Pons (tissue), 1 donor: ENCODE data around the gene NTN3.
A peak's percentile ranks its signal among the peaks of the same experiment; 100 is the strongest.
"Not testable (repeated sequence)": the region's sequence is repeated elsewhere in the genome, so short reads cannot be mapped to it uniquely, and the experiment has no call there.

Source experiments
- DNase-seq: peaks from one replicate; pipeline ENCODE4 v3.0.0-alpha.2; 2016; ENCODE audit warnings: low spot score

Gene NTN3

GRCh38 chr16:2441143-2441804 lies 29.8 kb upstream of the NTN3 start:
- not testable (repeated sequence) for DNase-seq

- DNase-seq, result no peak
Observed at GRCh38 chr16:2443555-2443954, 27.5 kb upstream of the NTN3 start.

GRCh38 chr16:2447920-2448583 lies 23.0 kb upstream of the NTN3 start:
- DNase-seq, result no peak

- no peak for DNase-seq
Observed at GRCh38 chr16:2449118-2449517, 22.0 kb upstream of the NTN3 start.

GRCh38 chr16:2450535-2450934 lies 20.6 kb upstream of the NTN3 start:
- peak; percentile 58 for DNase-seq

- no peak for DNase-seq
Observed at GRCh38 chr16:2450975-2451381, 20.1 kb upstream of the NTN3 start.

- DNase-seq, result no peak
Observed at GRCh38 chr16:2451851-2452320, 19.2 kb upstream of the NTN3 start.

GRCh38 chr16:2452650-2453049 lies 18.4 kb upstream of the NTN3 start:
- no peak for DNase-seq

- no peak for DNase-seq
Observed at GRCh38 chr16:2455081-2455845, 15.8 kb upstream of the NTN3 start.

GRCh38 chr16:2456551-2457153 lies 14.4 kb upstream of the NTN3 start:
- no peak for DNase-seq

GRCh38 chr16:2457267-2457666 lies 13.8 kb upstream of the NTN3 start:
- DNase-seq, result no peak

GRCh38 chr16:2457946-2458345 lies 13.2 kb upstream of the NTN3 start:
- no peak for DNase-seq

GRCh38 chr16:2458887-2459646 lies 12.0 kb upstream of the NTN3 start:
- DNase-seq, result no peak

- peak; percentile 93 for DNase-seq
Observed at GRCh38 chr16:2459647-2460390, 11.3 kb upstream of the NTN3 start, which contains the start of gene TEDC2. TEDC2 (plus strand) TSS chr16:2460109; CDS start chr16:2460145, 36 bp downstream.

GRCh38 chr16:2460391-2460713 lies 10.7 kb upstream of the NTN3 start:
- DNase-seq, result no peak

- DNase-seq, result no peak
Observed at GRCh38 chr16:2460916-2461315, 10.2 kb upstream of the NTN3 start.

- DNase-seq, result no peak
Observed at GRCh38 chr16:2462031-2462866, 8.8 kb upstream of the NTN3 start.

- no peak for DNase-seq
Observed at GRCh38 chr16:2464333-2464732, 6.8 kb upstream of the NTN3 start.

GRCh38 chr16:2465653-2466415 lies 5.3 kb upstream of the NTN3 start:
- DNase-seq, result no peak
